GM12878 (cell line): ENCODE data around the gene NDUFA13. TPM values are rescaled to one million over a fixed set of nuclear protein-coding genes. Genes with fewer than 3 reads are reported as not detected.

Source experiments
- ATAC-seq: fragments of 200-7000 bp; cut with Tn5 transposase; 3 replicates; pipeline ENCODE4 v1.9.1; 2020; ENCODE audit warnings: mild to moderate bottlenecking, moderate library complexity
- BruUV-seq: library from RNA; stranded (reverse); fragments of 400-500 nt; replicated peaks from 2 replicates; lab custom pipeline; 2021; lab: Mats Ljungman, UMichigan
- CTCF ChIA-PET: fragments of 300-600 bp; sonication (Branson Sonifier 250); formaldehyde crosslinking; extraction: SDS; loops from one replicate; lab custom pipeline; 2021; ENCODE audit warnings: inconsistent platforms; lab: Yijun Ruan, JAX
- POLR2A ChIA-PET: fragments of 350-600 bp; formaldehyde crosslinking; extraction: SDS; loops from one replicate; lab custom pipeline; 2021; ENCODE audit warnings: inconsistent platforms; lab: Charles Lee
- RAD21 ChIA-PET: fragments of 300-600 bp; sonication (Branson Sonifier 250); formaldehyde crosslinking; loops from one replicate; lab custom pipeline; 2023; ENCODE audit warnings: antibody characterized with exemption; ENCODE audit not compliant: unreplicated experiment; lab: Charles Lee
- SMC1A ChIA-PET: fragments of 300-600 bp; sonication (Branson Sonifier 250); formaldehyde crosslinking; loops from one replicate; lab custom pipeline; 2023; ENCODE audit not compliant: unreplicated experiment, uncharacterized antibody; lab: Charles Lee
- DNase-seq: peaks from one replicate; pipeline ENCODE4 v3.0.0-alpha.2; 2011; ENCODE audit warnings: low read depth, low spot score
- FAIRE-seq: peaks from 3 replicates; lab custom pipeline; 2011; peaks lifted over from hg19 to GRCh38; lab: Jason Lieb, UNC
- H2AFZ ChIP-seq: 2 replicates; pipeline ENCODE4 v1.6.0; 2011; ENCODE audit warnings: low read depth, low read length, control low read depth; ENCODE audit not compliant: control insufficient read depth
- H3K27ac ChIP-seq: 2 replicates; pipeline ENCODE4 v1.5.1; 2011; ENCODE audit warnings: control low read depth; ENCODE audit not compliant: control insufficient read depth, insufficient read depth
- H3K27me3 ChIP-seq, 2 experiments: replicated peaks in 1 of 2; 2 replicates each; pipeline versions ENCODE4 v1.6.0 to v1.6.1; 2011; ENCODE audit warnings: low read length in 1 of 2; ENCODE audit not compliant: control insufficient read depth in 2 of 2, insufficient read depth in 2 of 2
- H3K36me3 ChIP-seq, 2 experiments: 2 replicates each; pipeline ENCODE4 v1.5.1; 2011; ENCODE audit warnings: low read length in 1 of 2; ENCODE audit not compliant: control insufficient read depth in 2 of 2, insufficient read depth in 2 of 2
- H3K4me1 ChIP-seq: 2 replicates; pipeline ENCODE4 v1.6.1; 2011; ENCODE audit warnings: mild to moderate bottlenecking, low read length, moderate library complexity, mixed read lengths; ENCODE audit not compliant: control insufficient read depth, insufficient read depth
- H3K4me2 ChIP-seq: 2 replicates; pipeline ENCODE4 v1.6.0; 2011; ENCODE audit warnings: control low read depth; ENCODE audit not compliant: control insufficient read depth, insufficient read depth
- H3K4me3 ChIP-seq: fragments of 200-600 bp; sonication (generic); 2 replicates; pipeline ENCODE4 v1.5.1; 2016
- H3K79me2 ChIP-seq: 2 replicates; pipeline ENCODE4 v1.6.0; 2011; ENCODE audit warnings: low read length; ENCODE audit not compliant: control insufficient read depth, insufficient read depth
- H3K9ac ChIP-seq: 2 replicates; pipeline ENCODE4 v1.8.0; 2011; ENCODE audit warnings: low read length, control low read depth, mixed read lengths; ENCODE audit not compliant: control insufficient read depth, insufficient read depth
- H3K9me3 ChIP-seq: replicated peaks from 3 replicates; pipeline ENCODE4 v1.5.1; 2011; ENCODE audit warnings: mild to moderate bottlenecking, low read length; ENCODE audit not compliant: control insufficient read depth, insufficient read depth
- H4K20me1 ChIP-seq: 2 replicates; pipeline ENCODE4 v1.6.0; 2011; ENCODE audit not compliant: control insufficient read depth, insufficient read depth
- NRF1 ChIP-seq: conservative IDR thresholded peaks from 2 replicates; pipeline ENCODE4 v1.6.1; 2011; ENCODE audit warnings: mild to moderate bottlenecking, low read depth, low read length, improper control_type of control experiment
- ZZZ3 ChIP-seq: IDR thresholded peaks from 2 replicates; pipeline ENCODE4 v1.6.1; 2011; ENCODE audit warnings: low read depth; ENCODE audit not compliant: control insufficient read depth, insufficient read length
- WGBS: methylation state at CpG from one replicate; pipeline ENCODE4 v1.1.6; 2016; ENCODE audit warnings: low lambda C conversion rate; ENCODE audit not compliant: insufficient replicate concordance, insufficient coverage; ENCODE audit errors: missing lambda C conversion rate; 5-methylcytosine and 5-hydroxymethylcytosine counted together
- in situ Hi-C: fragments of 300-500 bp; cut with MboI; formaldehyde crosslinking; loops from 9 replicates; pipeline ENCODE4 v1.14.3; 2018; ENCODE audit warnings: mixed read lengths
- intact Hi-C: fragments of 100-400 bp; cut with micrococcal nuclease; formaldehyde crosslinking; loops from one replicate; pipeline ENCODE4 v1.14.2; 2022; ENCODE audit not compliant: unreplicated experiment
- polyA plus RNA-seq, 11 experiments: library from polyadenylated mRNA; depleted of rRNA in 4 of 11; unstranded in 6 of 11; stranded (reverse) in 5 of 11; fragments of >200 nt; fragmentation: Nextera tagmentation in 4 of 11; fragmentation: Illumina TruSeq in 1 of 11; extraction: Ambion mirVana in 4 of 11; extraction: Trizol in 1 of 11; gene quantifications; 1 replicate in 1 of 11; 2 replicates in 10 of 11; pipeline versions ENCODE4 v1.2.1 to v1.2.3, GENCODE V29; 2011 to 2016; ENCODE audit warnings: inconsistent platforms in 2 of 11, missing spikeins in 2 of 11, low read depth in 1 of 11
- total RNA-seq, 4 experiments: library from RNA; depleted of rRNA in 3 of 4; stranded (reverse); fragments of >200 nt in 3 of 4; fragmentation: Illumina TruSeq in 1 of 4; extraction: Trizol in 1 of 4; gene quantifications; 2 replicates each; pipeline versions ENCODE4 v1.2.1 to v1.2.3, GENCODE V29; 2013 to 2021

The NDUFA13 gene
- total and polyA plus RNA-seq, 10 of the 15 experiments (the other 5 are each of a cell fraction or from before 2014, with no cell fraction given), result 224 to 586 (median 456) TPM

GRCh38 chr19:19535311-19536191 lies 19.5 kb downstream of the NDUFA13 start:
- ChIA-PET CTCF (interaction anchor here (0.6 to 1.1 kb wide), 3 partner anchors 19 to 109 kb away, joined by 3 read pairs; no protein-coding TSS in a partner anchor), SMC1A (interaction anchor here (0.7 kb wide), 1 partner anchor 126 kb away, joined by 3 read pairs; no protein-coding TSS in a partner anchor), RAD21 (no interaction called here), POLR2A (interaction anchor here (0.5 to 0.6 kb wide), 2 partner anchors 87 to 210 kb away, joined by 3 to 7 read pairs; no protein-coding TSS in a partner anchor)
- Histone ChIP-seq H3K4me3 (no peak overlapping the region), H3K36me3 (peaks cover 0 to 3% of the 10 kb centered on the region in 2 experiments; a peak in 2 of 4 replicates), H3K4me1 (no peaks in the 10 kb centered on the region; the same call in 1 of the 2 replicates), H3K27ac (no peak overlapping the region), H2AFZ (no peak overlapping the region), H4K20me1 (no peaks in the 10 kb centered on the region), H3K79me2 (no peaks in the 10 kb centered on the region), H3K27me3 (peaks cover 0 to 3% of the 10 kb centered on the region in 2 experiments; a peak in 1 of 4 replicates), H3K9ac (no peak overlapping the region), H3K9me3 (no peaks in the 10 kb centered on the region; the same call in 2 of the 3 replicates), H3K4me2 (no peak overlapping the region)
- TF ChIP-seq NRF1 (no peak), ZZZ3 (no peak)
- BruUV-seq, result no TSS peak
- WGBS, result 88% methylated on average over 30 of the region's 34 CpGs
- FAIRE-seq (no peak), ATAC-seq (no peak), DNase-seq (no peak)
- intact Hi-C loops, result no loop called here
- in situ Hi-C loops, result loop anchor here (25.0 kb wide), 4 partner anchors 877 to 1502 kb away; partner anchors contain the start of genes ZNF66 and ZNF737
